ENCODE measurements around the gene CHST1.

DNA sequence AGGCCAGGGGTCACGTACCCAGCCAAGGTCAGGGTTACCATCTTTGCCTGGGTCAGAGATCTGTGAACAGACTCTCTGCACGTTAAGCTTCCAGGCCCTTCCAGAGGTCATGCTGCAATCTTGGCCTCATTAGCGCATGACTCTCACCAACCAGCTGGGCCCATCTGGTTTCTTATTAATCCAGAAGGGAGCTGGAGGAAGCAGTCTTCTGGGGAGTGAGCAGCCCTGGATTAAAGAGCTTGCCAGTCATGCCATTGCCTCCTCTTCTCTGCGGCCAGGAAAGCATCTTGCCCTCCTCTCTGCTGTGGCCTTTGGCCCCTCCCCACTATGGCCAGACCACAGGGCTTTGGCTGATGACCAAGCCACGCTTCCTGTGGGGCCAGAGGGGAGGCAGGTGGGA is 57.4 kb downstream of the CHST1 start:
- TF ChIP-seq, protein P1, sequence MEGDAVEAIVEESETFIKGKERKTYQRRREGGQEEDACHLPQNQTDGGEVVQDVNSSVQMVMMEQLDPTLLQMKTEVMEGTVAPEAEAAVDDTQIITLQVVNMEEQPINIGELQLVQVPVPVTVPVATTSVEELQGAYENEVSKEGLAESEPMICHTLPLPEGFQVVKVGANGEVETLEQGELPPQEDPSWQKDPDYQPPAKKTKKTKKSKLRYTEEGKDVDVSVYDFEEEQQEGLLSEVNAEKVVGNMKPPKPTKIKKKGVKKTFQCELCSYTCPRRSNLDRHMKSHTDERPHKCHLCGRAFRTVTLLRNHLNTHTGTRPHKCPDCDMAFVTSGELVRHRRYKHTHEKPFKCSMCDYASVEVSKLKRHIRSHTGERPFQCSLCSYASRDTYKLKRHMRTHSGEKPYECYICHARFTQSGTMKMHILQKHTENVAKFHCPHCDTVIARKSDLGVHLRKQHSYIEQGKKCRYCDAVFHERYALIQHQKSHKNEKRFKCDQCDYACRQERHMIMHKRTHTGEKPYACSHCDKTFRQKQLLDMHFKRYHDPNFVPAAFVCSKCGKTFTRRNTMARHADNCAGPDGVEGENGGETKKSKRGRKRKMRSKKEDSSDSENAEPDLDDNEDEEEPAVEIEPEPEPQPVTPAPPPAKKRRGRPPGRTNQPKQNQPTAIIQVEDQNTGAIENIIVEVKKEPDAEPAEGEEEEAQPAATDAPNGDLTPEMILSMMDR (IDR thresholded peaks at IDR 0.05; ENCODE audit: insufficient read depth, low read length): no peak
- no peak; the same call in 1 of the 2 replicates for TF ChIP-seq POLR2AphosphoS5 (IDR thresholded peaks at IDR 0.05; ENCODE audit: low read depth)
- TF ChIP-seq, protein P2, sequence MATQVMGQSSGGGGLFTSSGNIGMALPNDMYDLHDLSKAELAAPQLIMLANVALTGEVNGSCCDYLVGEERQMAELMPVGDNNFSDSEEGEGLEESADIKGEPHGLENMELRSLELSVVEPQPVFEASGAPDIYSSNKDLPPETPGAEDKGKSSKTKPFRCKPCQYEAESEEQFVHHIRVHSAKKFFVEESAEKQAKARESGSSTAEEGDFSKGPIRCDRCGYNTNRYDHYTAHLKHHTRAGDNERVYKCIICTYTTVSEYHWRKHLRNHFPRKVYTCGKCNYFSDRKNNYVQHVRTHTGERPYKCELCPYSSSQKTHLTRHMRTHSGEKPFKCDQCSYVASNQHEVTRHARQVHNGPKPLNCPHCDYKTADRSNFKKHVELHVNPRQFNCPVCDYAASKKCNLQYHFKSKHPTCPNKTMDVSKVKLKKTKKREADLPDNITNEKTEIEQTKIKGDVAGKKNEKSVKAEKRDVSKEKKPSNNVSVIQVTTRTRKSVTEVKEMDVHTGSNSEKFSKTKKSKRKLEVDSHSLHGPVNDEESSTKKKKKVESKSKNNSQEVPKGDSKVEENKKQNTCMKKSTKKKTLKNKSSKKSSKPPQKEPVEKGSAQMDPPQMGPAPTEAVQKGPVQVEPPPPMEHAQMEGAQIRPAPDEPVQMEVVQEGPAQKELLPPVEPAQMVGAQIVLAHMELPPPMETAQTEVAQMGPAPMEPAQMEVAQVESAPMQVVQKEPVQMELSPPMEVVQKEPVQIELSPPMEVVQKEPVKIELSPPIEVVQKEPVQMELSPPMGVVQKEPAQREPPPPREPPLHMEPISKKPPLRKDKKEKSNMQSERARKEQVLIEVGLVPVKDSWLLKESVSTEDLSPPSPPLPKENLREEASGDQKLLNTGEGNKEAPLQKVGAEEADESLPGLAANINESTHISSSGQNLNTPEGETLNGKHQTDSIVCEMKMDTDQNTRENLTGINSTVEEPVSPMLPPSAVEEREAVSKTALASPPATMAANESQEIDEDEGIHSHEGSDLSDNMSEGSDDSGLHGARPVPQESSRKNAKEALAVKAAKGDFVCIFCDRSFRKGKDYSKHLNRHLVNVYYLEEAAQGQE (IDR thresholded peaks at IDR 0.05; ENCODE audit: insufficient replicate concordance, low read depth): no peak
- no peak for TF ChIP-seq SPI1 (IDR thresholded peaks at IDR 0.05; ENCODE audit: borderline replicate concordance, low read depth)
